HK-2 (cell line): ENCODE data around the gene IRF2.

ENCODE experiments used
- DNase-seq: peaks from one replicate; pipeline ENCODE4 v3.0.0-alpha.2; 2018; ENCODE audit not compliant: unreplicated experiment

IRF2 gene

GRCh38 chr4:184450743-184451535 is 23.4 kb downstream of the IRF2 start:
- DNase-seq, result no peak

GRCh38 chr4:184450045-184450444 is 24.3 kb downstream of the IRF2 start:
- no peak for DNase-seq

GRCh38 chr4:184448821-184449220 is 25.5 kb downstream of the IRF2 start:
- DNase-seq, result no peak

- no peak for DNase-seq
Measured at GRCh38 chr4:184448141-184448540, 26.2 kb downstream of the IRF2 start.

GRCh38 chr4:184447664-184448063 is 26.7 kb downstream of the IRF2 start:
- no peak for DNase-seq

- no peak for DNase-seq
Measured at GRCh38 chr4:184446132-184446658, 28.2 kb downstream of the IRF2 start.

GRCh38 chr4:184444953-184445309 is 29.4 kb downstream of the IRF2 start:
- no peak for DNase-seq

GRCh38 chr4:184444215-184444952 is 30.0 kb downstream of the IRF2 start:
- no peak for DNase-seq

- DNase-seq, result no peak
Measured at GRCh38 chr4:184443318-184443717, 31.0 kb downstream of the IRF2 start.

- DNase-seq, result no peak
Measured at GRCh38 chr4:184442314-184442635, 32.1 kb downstream of the IRF2 start.

GRCh38 chr4:184441461-184442313 is 32.7 kb downstream of the IRF2 start:
- DNase-seq, result no peak

- DNase-seq, result no peak
Measured at GRCh38 chr4:184440595-184441358, 33.6 kb downstream of the IRF2 start.

GRCh38 chr4:184439856-184440594 is 34.3 kb downstream of the IRF2 start:
- no peak for DNase-seq

- DNase-seq, result no peak
Measured at GRCh38 chr4:184439386-184439785, 35.0 kb downstream of the IRF2 start.

- DNase-seq, result no peak
Measured at GRCh38 chr4:184438375-184438774, 36.0 kb downstream of the IRF2 start.

GRCh38 chr4:184437565-184438265 is 36.6 kb downstream of the IRF2 start:
- no peak for DNase-seq

- DNase-seq, result no peak
Measured at GRCh38 chr4:184434501-184435066, 39.8 kb downstream of the IRF2 start.

- no peak for DNase-seq
Measured at GRCh38 chr4:184434021-184434420, 40.3 kb downstream of the IRF2 start.

GRCh38 chr4:184433258-184433892 is 41.0 kb downstream of the IRF2 start:
- no peak for DNase-seq
